Putamen (tissue), 1 donor: ENCODE results near the gene VTI1A.

Experiments used
- DNase-seq: peaks from one replicate; pipeline ENCODE4 v3.0.0-alpha.2; 2016; ENCODE audit warnings: low spot score

Gene VTI1A

DNA sequence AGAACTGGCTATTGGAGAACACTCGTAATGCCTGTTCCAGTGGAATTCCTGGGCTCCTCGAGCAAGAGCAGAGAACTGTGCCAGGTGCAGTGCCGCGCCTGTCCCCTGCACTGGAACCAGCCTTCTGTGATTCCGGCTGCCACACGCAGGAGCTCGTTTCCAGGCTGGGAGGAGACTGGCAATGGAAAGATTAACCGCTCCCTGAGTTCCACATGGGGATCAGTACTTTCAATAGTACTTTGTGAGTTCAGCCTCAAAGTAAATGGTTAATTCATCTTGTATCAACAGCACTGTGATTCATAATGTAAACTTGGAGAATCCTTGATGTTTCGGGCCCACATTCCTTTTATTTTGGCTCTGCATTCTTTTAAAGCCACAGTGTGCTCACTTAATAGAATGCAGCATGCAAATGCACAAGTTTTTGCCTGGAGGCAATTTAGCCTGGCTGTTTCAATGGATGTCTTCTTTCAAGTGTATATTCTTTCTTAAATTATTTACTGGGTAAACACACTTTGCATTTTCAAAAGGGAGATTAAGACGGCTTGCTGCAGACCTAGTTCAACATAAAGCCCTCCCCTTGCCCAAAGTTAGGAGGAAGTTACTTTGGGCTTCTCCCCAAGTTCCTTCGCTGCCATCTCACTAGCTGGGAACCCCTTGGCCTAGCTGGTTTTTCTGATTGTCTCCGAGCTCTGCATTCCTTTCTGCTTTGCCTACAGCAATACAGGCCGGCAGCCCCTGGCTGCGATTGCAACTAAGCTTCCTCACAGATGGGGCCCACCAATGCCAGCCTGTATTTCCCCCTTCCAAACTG lies 364.9 kb downstream of the VTI1A start:
- DNase-seq = no peak

DNA sequence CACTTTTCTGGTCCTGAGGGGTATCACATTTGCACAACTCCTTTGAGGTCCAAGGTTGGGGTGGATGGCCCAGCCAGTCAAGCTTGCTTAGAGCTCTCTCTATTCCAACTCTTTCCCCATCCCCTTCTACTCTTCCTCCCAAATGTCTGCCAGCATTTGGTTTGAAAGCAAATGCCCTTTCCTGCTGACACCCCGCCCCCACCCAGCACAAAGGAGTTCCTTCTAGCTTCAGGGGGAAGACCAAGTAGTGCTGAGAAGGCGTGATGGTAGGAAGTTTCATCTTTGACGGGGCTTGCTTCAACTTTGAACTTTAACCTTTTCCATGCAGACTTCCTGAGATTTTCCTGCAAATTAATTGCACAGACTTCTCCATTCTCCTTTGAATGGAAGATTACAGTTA lies 365.6 kb downstream of the VTI1A start:
- no peak for DNase-seq

DNA sequence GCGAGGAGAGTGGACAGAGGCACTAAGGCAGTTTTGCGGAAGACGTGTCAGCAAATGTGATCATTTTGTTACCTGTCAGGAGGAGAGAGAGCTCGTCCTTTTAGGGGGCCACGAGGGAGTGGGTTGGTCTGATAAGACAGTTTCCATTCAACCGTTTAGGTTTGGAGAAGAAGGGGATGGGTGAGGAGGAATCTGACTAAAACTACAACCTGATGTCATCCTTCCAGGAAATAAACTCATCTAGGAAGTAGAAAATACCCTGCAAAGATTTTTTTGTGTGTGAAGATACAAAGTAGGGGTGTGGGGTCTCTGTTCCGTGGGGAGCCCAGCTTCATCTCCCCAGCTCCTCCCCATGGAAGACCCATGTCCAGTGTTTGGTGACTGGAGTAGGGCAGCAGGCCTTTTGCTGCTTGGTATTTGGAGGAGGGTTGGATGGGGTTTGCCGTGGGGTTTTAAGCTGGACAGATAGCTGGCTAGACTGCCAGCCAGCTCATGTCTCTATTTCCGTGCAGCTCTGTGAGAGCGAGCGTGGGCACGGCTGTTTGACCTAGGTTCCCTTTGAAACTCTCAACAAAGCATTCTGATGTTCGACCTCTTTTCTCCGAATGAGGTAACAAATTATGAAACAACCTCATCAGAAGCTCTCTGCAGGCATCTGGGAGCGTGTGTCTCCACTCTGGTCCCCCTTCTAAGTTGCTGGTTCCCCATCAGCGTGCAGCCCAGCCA lies 367.0 kb downstream of the VTI1A start:
- no peak for DNase-seq

DNA sequence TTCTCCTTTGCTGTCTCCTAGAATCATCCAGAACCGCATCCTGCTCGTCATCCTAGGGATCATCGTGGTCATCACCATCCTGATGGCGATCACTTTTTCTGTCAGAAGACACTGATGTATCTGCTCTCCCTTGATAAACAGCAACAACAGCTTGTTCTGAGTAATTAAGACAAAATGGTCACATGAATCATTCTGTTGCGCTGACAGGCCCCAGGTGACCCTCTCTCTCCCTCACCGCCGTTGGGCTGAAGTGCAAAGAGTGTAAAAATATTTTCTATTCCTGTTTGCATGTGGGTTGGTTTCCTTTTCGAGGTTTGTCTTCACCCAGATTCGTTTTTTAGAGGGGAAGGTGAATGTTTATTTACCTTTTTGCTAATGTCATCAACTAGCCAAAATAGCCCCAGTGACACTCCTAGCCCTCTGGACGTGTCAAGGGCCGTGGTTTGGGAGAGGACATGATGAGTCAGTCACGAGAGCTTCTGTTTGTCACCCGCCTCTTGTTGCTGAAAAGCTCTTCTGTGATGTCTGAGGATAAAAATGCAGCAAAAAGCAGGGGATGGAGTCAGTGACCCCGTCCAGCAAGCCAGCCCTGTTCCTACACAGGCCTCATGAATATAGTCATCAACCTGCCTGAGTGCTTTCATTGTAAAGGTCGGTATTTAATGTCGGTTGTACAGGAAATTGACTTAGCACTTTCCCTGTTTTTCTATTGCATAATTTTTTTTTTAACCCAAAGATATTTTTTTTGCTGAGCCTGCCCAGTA lies 368.4 kb downstream of the VTI1A start:
- DNase-seq = no peak

DNA sequence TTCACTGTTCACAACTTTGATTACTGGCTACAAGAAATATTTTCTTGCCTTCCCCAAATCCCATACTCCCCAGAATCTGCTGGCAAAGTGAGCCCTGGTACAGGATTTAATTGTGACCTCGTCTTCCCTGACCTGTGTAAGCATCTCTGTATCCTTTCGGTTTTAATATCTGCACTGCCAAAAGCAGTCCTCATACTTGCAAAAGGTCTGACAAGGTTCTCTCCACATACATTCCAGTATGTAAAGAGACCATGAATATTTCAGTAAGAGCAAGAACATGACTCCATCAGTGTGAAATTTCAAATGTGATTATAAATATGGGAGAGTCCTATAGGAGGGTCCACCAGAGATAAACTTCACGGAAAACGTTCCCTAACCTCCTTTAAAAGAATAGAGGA lies 369.0 kb downstream of the VTI1A start:
- no peak for DNase-seq

DNA sequence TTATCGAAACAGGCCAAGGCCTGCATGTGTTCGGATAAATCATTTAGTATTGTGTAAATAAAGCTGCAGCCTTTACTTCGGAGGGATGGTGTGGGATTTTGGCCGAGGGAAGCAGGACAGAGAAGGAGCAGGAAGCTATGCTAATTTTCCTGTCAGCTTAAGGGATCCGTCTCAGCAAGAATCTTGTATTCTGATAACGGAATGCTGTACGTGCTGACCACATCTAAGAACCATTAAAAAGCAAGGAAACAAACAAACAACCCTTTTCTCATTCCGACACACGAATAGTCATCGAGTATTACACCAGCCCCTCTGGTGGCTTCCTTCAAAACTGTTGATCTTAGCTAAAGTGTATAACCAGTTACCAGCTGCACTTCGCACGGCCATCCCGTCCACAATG lies 369.9 kb downstream of the VTI1A start:
- DNase-seq = no peak

DNA sequence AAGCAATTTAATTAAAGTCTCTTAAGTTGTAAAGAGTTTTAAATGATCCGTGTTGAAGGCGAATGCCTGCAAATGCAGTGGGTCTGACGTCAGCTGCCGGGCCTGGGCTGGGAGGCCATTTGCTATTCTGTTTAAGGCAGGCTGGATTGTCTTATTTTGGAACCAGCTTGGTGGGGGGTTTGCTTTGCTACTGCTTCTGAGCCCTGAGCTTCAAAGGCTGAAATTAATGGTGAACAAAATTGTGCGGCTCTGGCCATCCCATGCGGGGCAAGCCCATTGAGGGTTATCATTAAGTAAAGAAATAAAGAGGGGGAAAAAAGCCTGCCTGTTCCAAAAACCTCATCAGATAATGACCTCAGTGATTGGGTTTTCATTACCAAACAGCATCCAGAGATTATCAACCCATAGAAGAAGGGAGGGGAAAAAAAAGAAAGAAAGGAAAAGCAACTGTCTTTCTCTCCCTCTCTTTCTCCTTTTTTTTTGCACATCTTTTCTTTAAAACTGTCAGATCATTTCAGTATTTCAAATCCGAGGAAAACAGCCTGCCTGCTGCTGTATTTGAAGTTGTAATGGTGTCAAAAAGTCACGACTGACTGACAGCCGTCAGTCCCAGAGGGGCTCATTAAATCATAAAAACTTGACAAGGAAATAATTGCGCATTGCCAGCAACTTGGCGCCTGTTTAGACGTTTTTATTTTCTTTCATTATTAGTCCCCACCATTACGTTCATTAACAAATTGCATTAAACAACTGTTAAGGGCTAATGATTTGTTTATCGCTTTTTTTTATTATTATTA lies 371.2 kb downstream of the VTI1A start:
- DNase-seq = no peak

DNA sequence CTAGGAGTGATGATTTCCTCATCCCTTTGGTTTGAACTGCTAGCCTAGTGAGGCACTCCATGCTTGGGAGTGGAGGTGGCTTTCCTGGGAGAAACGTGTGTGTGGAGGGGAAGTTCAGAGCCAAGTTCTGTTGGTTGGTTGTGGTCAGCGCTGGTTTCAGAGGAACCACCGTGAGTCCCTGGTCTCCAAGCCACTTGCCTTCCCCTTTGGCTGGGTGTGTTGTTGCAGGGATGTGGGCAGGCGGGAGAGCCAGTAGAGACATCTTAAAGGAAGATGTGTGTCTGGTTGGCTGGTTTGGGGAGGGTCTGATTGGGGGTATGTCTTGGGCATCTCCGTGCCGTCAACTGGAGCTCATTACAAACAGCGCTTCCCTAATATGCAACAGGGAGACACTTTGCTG lies 372.2 kb downstream of the VTI1A start:
- DNase-seq = no peak

DNA sequence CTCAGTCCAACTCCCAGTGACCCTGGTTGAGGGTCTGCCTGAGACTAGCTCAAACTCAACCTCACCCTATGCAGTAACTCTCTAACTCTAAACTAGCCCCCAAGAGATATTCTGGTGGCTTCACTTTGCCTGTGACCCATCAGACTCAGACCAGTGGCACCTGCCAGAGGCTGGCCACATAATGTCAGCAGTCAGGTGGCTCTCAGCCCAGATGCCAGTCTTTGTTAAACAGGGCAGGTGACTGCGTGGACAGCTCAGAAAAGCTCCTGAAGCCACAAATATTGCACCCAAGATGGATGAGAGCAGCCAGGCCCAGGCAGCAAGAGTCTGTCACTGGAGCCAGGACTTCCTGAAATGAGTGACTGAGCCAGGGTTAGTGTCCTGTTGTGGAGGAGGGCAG lies 373.3 kb downstream of the VTI1A start:
- DNase-seq = no peak

DNA sequence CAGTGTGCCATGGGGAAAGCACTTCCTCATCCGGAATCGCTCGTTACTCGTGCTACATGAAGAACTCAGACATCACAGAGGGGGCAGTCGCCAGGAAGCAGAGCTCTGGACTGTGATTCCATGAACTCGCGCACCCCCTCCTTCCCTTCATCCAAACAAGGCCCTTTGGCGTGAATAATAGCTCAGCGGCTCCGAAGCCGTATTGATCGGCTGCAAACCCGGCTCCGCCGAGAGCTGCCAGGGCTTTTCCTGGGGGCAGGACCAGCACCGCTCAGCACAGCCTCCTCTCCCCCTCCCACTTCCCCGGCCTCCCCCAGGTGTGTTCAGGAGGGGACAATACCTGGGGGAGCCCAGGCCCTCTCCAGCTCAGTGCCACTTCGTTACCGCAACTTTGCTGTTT lies 374.0 kb downstream of the VTI1A start:
- no peak for DNase-seq

DNA sequence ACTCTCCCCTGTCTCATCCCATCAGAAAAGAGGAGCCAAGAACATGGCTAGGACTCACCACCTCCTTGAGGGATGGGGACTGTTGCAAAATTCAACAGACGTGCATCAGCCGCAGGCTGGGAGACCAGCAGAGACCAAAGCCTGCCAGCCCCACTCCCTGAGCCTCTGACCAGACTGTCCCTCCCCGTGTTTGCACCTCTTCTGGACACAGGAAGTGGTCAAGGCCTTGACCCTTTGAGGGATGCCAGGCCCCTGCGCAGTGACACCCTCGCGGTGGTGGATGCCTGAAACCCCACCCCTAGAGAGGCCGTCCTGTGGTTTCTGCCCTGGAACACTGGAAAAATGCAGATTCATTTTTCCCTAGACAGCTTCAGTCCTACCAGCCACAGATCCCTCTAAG lies 374.6 kb downstream of the VTI1A start:
- no peak for DNase-seq

DNA sequence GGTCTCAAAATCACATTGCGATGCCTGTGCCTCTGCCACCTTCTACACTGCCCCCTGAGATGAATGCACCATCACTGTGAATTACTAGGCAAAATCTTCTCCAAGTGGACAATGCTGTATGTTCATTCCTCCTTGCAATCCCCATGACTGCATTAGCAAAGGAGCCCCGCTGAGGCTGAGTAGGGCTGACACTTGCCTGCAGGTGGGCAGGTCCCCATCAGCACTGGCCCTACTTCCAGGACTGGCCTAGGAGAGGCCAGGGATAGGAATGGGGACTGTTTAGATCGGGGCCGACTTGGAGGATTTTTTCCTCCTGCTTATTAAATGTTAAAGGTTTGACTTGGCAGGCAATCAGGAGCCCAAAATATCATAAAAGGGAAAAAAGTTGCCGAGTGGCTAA lies 376.0 kb downstream of the VTI1A start:
- no peak for DNase-seq

DNA sequence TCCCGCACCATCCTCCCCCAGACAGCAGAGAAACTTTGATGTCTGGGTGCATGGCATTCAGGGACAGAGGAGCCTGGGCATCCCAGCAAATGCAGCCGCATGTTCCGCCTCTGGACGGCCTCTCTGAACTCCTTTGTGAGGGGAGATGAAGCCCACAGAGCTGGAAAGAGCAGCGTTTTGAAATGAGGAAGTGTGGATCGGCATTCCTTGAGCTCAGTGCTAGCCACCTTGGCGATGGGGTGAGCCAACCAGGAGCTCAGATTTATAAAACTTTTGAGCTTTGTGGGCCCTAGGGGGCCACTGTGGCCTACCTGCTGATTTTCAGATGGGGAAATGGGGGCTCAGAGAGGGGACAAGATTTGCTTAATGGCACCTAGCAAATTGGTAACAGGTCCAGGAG lies 376.6 kb downstream of the VTI1A start:
- DNase-seq = no peak

DNA sequence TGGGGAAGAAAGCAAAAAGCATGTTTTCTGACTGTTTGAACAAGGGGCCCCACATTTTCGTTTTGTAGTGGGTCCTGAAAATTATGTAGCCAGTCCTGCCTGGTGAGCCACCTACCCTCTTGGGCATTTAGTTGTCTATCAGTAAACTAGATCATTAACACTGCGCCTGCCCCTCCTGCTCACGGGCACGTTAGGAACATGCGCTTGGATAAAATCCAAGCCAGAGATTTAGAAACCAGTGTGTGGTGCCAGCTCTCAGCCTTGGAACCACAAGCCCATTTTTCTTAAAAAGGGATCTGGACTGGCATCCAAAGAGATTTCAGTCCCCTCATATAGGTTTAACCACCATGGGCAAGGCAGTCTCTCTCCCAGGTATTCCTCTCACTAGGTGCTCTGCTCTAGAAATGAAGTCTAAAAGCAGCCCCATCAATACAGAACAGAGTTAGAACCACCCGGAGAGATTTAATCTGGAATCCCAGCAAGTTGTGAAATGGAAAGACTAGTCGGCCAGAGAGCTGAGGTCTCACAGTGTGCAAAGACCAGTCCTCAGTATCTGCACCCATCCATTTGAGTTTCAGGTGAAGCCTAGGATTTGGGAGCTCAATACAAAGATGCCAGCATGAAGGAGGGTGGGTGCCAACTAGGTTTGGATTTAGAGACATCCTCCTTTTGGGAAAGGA lies 379.1 kb downstream of the VTI1A start:
- DNase-seq = no peak

DNA sequence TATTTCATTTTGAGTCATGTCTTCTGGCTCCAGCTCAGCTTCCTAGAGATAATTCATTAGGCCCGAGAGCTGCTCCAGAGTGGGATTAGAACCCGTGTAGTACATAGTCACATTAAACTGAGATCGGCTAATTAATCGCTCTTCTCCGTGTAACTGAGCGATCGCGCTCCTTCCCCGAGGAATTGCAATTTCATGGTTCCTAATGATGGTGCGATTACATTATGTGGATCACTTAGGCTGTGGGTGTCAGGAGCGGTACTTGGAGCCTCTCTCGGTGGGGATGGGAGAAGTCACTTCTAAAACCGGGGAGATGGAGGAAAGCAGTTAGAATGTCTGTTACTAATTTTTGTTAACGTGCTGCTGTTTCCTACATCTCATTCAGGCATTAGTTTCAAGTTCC lies 380.1 kb downstream of the VTI1A start:
- DNase-seq = no peak

DNA sequence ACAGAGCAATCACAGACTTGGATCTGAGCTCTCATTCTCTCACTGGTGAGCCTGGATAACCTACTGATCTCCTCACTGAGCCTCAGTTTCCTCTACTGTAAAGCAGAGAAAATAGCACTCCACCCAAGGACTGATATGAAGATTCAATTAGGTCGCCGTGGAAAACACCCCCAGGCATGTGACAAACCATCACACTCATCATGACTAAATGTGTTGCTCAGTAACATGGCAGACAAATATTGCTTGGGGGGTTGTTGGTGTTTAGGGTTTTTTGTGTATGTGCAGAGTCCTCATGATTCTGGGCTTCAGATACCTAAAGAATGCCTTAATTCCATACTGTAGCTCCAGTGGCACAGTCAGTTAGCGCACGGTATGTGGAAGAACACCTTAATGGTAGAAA lies 380.9 kb downstream of the VTI1A start:
- DNase-seq = no peak

DNA sequence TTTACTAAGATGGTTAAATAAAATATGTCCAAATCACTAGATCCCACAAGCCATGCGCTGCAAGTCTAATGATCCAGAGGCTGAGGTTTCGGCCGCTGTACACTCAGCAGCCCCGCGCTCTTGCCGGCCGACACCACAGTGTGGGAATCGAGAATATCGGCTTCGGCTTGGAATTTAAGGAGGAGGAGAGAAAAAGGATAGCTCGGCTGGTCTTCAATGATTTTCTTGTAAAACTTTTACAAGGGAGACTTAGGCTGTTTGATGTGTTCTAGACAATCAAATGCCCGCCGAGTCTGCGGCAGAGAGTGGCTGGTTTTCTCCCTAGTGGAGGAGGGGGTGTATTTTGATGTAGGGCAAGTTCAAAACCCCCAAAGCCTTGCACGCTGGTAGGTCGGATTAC lies 384.8 kb downstream of the VTI1A start:
- no peak for DNase-seq

DNA sequence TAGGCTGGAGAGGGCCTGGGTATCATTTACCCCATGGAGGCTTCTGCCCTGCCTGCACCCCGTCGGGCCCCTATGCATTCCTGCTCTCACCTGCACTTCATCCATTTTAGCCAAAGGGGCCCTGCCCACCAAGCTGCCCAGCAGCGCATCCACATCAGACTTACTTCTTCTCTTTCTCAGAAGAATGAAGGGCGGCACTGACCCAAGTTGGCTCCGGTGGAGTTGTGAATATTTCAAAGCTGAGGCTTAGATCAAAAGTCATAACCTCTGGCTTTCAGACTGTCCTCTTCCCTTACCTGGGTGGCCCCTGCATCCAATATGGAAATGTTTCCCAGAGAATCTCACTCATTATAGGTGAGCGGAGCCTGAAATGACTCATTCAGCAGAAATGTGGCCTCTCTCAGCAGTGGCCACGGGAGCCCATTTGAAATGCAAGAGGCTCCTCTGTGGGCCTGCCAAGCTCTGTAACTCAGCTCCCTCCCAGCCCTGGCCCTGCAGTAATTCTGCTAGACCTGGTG lies 385.4 kb downstream of the VTI1A start:
- no peak for DNase-seq

DNA sequence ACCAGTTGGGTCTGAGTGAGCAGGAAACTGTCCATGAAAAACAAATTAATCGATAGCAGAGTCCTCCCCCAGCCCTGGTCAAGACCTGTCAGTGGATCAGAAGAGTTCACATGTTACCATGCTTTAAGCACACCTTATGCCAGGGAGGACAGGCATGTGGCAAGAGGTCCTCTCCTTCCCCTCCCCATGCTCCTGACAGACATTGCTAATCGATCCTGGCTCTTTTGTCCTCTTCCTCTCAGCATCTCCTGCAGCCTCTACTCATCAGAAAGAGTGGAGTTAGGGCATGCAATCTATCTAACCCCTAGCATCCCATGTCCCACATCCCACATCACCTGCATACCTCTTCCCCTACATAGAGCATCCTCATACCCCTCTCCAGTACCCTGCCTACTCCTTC lies 385.9 kb downstream of the VTI1A start:
- no peak for DNase-seq

DNA sequence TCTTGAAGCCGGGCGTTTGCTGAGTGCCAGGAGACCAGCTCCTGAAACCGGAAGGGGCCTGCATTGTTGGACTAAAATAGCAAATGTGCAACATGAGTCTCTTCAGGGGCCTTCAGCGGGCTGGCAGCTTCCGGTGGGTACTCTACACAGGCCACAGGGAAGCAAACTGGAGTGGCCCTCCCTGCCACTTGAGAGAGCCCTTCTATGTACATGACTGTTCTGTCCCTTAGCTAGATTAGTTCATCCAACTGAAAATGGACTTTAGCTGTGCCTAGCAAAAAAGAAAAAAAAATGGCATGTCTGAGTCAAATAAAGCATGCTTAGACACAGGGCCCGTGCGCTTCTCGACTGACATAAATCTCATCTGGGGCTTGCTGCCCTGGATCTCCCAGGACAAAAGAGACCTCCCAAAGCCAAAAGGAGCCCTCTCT lies 387.8 kb downstream of the VTI1A start:
- DNase-seq = no peak

DNA sequence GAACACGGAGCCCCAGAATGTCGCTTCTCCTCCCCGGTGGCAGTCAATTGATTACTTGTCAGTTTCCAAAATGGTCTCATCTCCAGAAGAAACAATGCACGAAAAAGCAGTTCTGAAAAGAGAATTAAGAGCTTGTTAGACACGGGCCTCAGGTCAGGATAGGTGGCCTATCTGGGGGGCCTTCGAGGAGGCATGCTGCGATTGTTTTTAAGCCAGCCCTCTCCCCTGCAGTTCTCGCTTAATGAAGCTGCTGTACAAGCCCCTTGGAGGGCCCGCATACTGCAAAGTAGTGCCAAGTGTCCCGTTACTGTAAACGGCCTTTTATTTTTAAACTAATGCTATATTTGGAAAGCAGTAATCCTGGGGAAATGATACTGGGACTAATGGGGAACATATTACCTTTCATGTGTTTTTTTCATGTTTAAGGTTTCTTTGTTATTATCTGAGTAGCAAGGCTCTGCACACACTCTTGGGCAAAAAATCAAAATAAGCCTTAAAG lies 388.3 kb downstream of the VTI1A start:
- DNase-seq = no peak
